Astrocyte of the cerebellum (primary cell): Measurements from ENCODE around the gene TLL2.

Experiments
- DNase-seq: peaks from one replicate; pipeline ENCODE4 v3.0.0-alpha.2; 2011; ENCODE audit warnings: low read depth
- H3K4me3 ChIP-seq: 2 replicates; pipeline ENCODE4 v1.5.1; 2011; ENCODE audit warnings: mild to moderate bottlenecking, low read depth, low read length, moderate library complexity
- CTCF ChIP-seq: IDR thresholded peaks from 2 replicates; pipeline ENCODE4 v1.5.1; 2012; ENCODE audit warnings: low read length, low read depth, moderate library complexity, mild to moderate bottlenecking; ENCODE audit errors: missing control alignments
- in situ Hi-C: cut with HindIII; loops from 2 replicates; pipeline ENCODE4 v1.10.0; 2017; ENCODE audit warnings: low sequenced_read_pairs

The TLL2 gene

GRCh38 chr10:96493254-96493653, 20.5 kb downstream of the TLL2 start:
- TF ChIP-seq CTCF, result no peak
- DNase-seq, result no peak
- in situ Hi-C loops, result no loop called here
- H3K4me3 ChIP-seq, result no peak overlapping the region

- H3K4me3 ChIP-seq, result no peak overlapping the region
- peak; percentile 32 for TF ChIP-seq CTCF
- no peak for DNase-seq
- in situ Hi-C loops, result no loop called here
Observed at GRCh38 chr10:96491303-96491702, 22.4 kb downstream of the TLL2 start.

GRCh38 chr10:96488161-96488935, 25.4 kb downstream of the TLL2 start:
- in situ Hi-C loops, result no loop called here

GRCh38 chr10:96482815-96483588, 30.7 kb downstream of the TLL2 start:
- in situ Hi-C loops, result no loop called here
- DNase-seq, result no peak
- no peak for TF ChIP-seq CTCF
- H3K4me3 ChIP-seq, result no peak overlapping the region

More at GRCh38 chr10:96488161-96488935, 25.4 kb downstream of the TLL2 start:
- TF ChIP-seq CTCF, result no peak
- no peak overlapping the region for H3K4me3 ChIP-seq
- DNase-seq, result peak; percentile 59

- H3K4me3 ChIP-seq, result no peak overlapping the region
- peak; percentile 42 for DNase-seq
- in situ Hi-C loops, result no loop called here
- TF ChIP-seq CTCF, result no peak
Observed at GRCh38 chr10:96478355-96478754, 35.4 kb downstream of the TLL2 start.

- TF ChIP-seq CTCF, result no peak
- in situ Hi-C loops, result no loop called here
- DNase-seq, result no peak
- no peak overlapping the region for H3K4me3 ChIP-seq
Observed at GRCh38 chr10:96473866-96474265, 39.9 kb downstream of the TLL2 start.
